B cell (primary cell): ENCODE results near the gene IFI27L2.

Experiments used
- EZH2 ChIP-seq: IDR thresholded peaks from 2 replicates; pipeline ENCODE4 v1.6.1; 2012; ENCODE audit warnings: borderline replicate concordance, low read depth, mild to moderate bottlenecking, moderate library complexity, low read length; ENCODE audit not compliant: insufficient read depth, poor library complexity, severe bottlenecking
- TF ChIP-seq, protein P1 (sequence below): fragments of 200-600 bp; IDR thresholded peaks from one replicate; pipeline ENCODE4 v1.8.0; 2022; ENCODE audit warnings: antibody characterized with exemption, mild to moderate bottlenecking

DNA sequence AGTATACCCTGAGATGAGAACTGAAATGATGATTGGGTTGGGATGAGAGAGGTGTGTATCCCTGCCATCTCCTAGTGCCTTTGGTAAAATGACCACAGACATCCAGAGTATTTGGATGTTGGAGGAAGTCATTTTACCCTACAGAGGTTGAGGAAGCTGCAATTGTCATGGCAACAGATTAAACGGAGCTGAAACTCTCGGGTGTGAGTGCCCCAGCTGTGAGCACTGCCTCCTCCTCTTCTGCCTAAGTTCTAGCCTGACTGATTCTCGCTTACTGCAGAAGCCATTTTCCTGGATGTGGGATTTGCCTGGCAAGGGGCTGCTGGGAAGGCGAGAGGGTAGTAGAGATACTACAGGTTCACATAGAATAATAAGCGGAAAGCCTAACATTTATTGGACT, 34.4 kb upstream of the IFI27L2 start:
- TF ChIP-seq, protein P1, sequence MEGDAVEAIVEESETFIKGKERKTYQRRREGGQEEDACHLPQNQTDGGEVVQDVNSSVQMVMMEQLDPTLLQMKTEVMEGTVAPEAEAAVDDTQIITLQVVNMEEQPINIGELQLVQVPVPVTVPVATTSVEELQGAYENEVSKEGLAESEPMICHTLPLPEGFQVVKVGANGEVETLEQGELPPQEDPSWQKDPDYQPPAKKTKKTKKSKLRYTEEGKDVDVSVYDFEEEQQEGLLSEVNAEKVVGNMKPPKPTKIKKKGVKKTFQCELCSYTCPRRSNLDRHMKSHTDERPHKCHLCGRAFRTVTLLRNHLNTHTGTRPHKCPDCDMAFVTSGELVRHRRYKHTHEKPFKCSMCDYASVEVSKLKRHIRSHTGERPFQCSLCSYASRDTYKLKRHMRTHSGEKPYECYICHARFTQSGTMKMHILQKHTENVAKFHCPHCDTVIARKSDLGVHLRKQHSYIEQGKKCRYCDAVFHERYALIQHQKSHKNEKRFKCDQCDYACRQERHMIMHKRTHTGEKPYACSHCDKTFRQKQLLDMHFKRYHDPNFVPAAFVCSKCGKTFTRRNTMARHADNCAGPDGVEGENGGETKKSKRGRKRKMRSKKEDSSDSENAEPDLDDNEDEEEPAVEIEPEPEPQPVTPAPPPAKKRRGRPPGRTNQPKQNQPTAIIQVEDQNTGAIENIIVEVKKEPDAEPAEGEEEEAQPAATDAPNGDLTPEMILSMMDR = no peak
- no peak for TF ChIP-seq EZH2
